DOHH2 (cell line): ENCODE data around the gene FBXO7.

Experiments
- H3F3A ChIP-seq: fragments of 200-600 bp; sonication (generic), shearing (Covaris generic); 2 replicates; pipeline ENCODE4 v1.6.0; 2016; ENCODE audit warnings: antibody characterized with exemption, mild to moderate bottlenecking; ENCODE audit not compliant: control insufficient read depth, insufficient read depth
- H3K27ac ChIP-seq: fragments of 200-600 bp; sonication (generic); 2 replicates; pipeline ENCODE4 v1.5.1; 2014; ENCODE audit warnings: low read depth, mild to moderate bottlenecking, low read length, moderate library complexity
- H3K27me3 ChIP-seq: fragments of 200-600 bp; sonication (generic); 2 replicates; pipeline ENCODE4 v1.6.1; 2014; ENCODE audit warnings: mild to moderate bottlenecking, low read length, mixed read lengths; ENCODE audit not compliant: control insufficient read depth
- H3K36me3 ChIP-seq: fragments of 200-600 bp; sonication (generic); 2 replicates; pipeline ENCODE4 v1.6.1; 2014; ENCODE audit warnings: mild to moderate bottlenecking, low read length, moderate library complexity, mixed read lengths; ENCODE audit not compliant: control insufficient read depth
- H3K4me1 ChIP-seq: fragments of 200-600 bp; sonication (generic); 2 replicates; pipeline ENCODE4 v1.6.1; 2014; ENCODE audit warnings: mild to moderate bottlenecking, low read length, mixed read lengths; ENCODE audit not compliant: control insufficient read depth
- H3K4me2 ChIP-seq: fragments of 200-600 bp; sonication (generic); 2 replicates; pipeline ENCODE4 v1.6.0; 2014; ENCODE audit warnings: mild to moderate bottlenecking, low read length, moderate library complexity
- H3K4me3 ChIP-seq: fragments of 200-600 bp; sonication (generic); 2 replicates; pipeline ENCODE4 v1.5.1; 2014; ENCODE audit warnings: mild to moderate bottlenecking, low read length, mixed read lengths
- H3K79me2 ChIP-seq: fragments of 200-600 bp; sonication (generic); 2 replicates; pipeline ENCODE4 v1.6.1; 2014; ENCODE audit warnings: mild to moderate bottlenecking, low read length, mixed read lengths; ENCODE audit not compliant: control insufficient read depth
- H3K9me2 ChIP-seq: fragments of 200-600 bp; sonication (generic); replicated peaks from 2 replicates; pipeline ENCODE4 v1.6.1; 2014; ENCODE audit warnings: mild to moderate bottlenecking, low read length, mixed read lengths; ENCODE audit not compliant: control insufficient read depth
- H3K9me3 ChIP-seq: fragments of 200-600 bp; sonication (generic); 2 replicates; pipeline ENCODE4 v1.6.1; 2014; ENCODE audit warnings: antibody characterized with exemption, low read length, mixed read lengths; ENCODE audit not compliant: control insufficient read depth, insufficient read depth
- H4K20me1 ChIP-seq: fragments of 200-600 bp; sonication (generic); 2 replicates; pipeline ENCODE4 v1.6.0; 2014; ENCODE audit warnings: low read depth, mild to moderate bottlenecking, antibody characterized with exemption, low read length, moderate library complexity; ENCODE audit not compliant: control insufficient read depth, insufficient read depth
- EZH2phosphoT487 ChIP-seq: fragments of 200-600 bp; sonication (generic); IDR thresholded peaks from 2 replicates; pipeline ENCODE4 v1.6.1; 2017; ENCODE audit warnings: borderline replicate concordance, mild to moderate bottlenecking, antibody characterized with exemption, low read length, moderate library complexity, mixed read lengths
- TF ChIP-seq, protein P1 (sequence below): fragments of 200-600 bp; sonication (generic); IDR thresholded peaks from one replicate; pipeline ENCODE4 v1.5.1; 2014; ENCODE audit warnings: antibody characterized with exemption, mild to moderate bottlenecking, low read depth, low read length; ENCODE audit not compliant: poor library complexity, severe bottlenecking

FBXO7 gene

DNA sequence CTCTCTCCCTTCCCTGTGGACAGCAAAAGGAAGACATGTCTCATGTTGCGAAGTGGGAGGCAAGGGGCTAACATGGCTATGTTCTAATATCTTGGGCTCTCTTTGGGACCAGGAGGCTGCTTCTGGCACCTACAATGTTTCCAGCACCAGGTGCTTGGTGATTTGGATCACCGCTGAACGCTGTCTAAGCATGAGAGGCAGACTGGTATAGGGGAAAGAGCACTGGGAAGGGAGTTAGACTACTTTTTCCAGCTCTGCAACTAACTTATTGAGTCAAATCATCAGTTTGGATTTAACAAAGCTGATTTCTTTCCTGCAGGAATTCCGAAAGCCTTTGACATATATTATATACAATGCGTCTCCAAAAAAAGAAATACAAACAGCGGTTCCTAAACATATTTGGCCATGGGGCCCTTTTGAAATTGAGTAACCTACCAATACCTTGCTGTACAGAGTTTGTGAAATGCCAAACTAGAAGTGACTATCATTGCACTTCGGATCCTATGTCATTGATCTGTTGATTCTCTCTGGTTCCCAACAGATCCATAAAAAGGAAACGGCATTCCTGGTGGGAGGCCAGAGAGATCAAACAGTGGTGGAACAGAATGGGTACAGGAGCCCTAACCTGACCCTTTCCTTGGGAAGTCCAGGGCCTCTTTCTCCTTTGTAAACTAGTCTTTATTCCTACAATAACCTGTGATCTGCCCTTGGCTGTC lies 37.8 kb downstream of the FBXO7 start:
- Histone ChIP-seq H4K20me1 (no peaks in the 10 kb centered on the region), H3K4me3 (no peak overlapping the region), H3K9me3 (no peaks in the 10 kb centered on the region), H3K36me3 (no peaks in the 10 kb centered on the region), H3K4me1 (no peaks in the 10 kb centered on the region), H3F3A (no peaks in the 10 kb centered on the region), H3K27ac (no peak overlapping the region), H3K27me3 (no peaks in the 10 kb centered on the region; the same call in 1 of the 2 replicates), H3K4me2 (no peak overlapping the region), H3K9me2 (no peaks in the 10 kb centered on the region; the same call in 1 of the 2 replicates), H3K79me2 (no peaks in the 10 kb centered on the region)
- TF ChIP-seq, protein P1, sequence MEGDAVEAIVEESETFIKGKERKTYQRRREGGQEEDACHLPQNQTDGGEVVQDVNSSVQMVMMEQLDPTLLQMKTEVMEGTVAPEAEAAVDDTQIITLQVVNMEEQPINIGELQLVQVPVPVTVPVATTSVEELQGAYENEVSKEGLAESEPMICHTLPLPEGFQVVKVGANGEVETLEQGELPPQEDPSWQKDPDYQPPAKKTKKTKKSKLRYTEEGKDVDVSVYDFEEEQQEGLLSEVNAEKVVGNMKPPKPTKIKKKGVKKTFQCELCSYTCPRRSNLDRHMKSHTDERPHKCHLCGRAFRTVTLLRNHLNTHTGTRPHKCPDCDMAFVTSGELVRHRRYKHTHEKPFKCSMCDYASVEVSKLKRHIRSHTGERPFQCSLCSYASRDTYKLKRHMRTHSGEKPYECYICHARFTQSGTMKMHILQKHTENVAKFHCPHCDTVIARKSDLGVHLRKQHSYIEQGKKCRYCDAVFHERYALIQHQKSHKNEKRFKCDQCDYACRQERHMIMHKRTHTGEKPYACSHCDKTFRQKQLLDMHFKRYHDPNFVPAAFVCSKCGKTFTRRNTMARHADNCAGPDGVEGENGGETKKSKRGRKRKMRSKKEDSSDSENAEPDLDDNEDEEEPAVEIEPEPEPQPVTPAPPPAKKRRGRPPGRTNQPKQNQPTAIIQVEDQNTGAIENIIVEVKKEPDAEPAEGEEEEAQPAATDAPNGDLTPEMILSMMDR: no peak
- TF ChIP-seq EZH2phosphoT487: no peak

GRCh38 chr22:32515084-32515483 lies 40.5 kb downstream of the FBXO7 start:
- no peaks in the 10 kb centered on the region for H3K79me2 ChIP-seq
- no peaks in the 10 kb centered on the region for H4K20me1 ChIP-seq
- no peak overlapping the region for H3K27ac ChIP-seq

GRCh38 chr22:32517488-32517887 lies 42.9 kb downstream of the FBXO7 start:
- no peaks in the 10 kb centered on the region for H3F3A ChIP-seq
- no peaks in the 10 kb centered on the region for H3K27me3 ChIP-seq
- H3K9me3 ChIP-seq: no peaks in the 10 kb centered on the region
- TF ChIP-seq, protein P1: no peak
- no peak for TF ChIP-seq EZH2phosphoT487
- H3K9me2 ChIP-seq: no peaks in the 10 kb centered on the region; the same call in 1 of the 2 replicates
- no peak overlapping the region for H3K27ac ChIP-seq
- H3K4me1 ChIP-seq: no peaks in the 10 kb centered on the region
- H3K79me2 ChIP-seq: no peaks in the 10 kb centered on the region
- no peaks in the 10 kb centered on the region for H3K36me3 ChIP-seq
- H3K4me2 ChIP-seq: no peak overlapping the region
- H3K4me3 ChIP-seq: no peak overlapping the region
- no peaks in the 10 kb centered on the region for H4K20me1 ChIP-seq

More at GRCh38 chr22:32515084-32515483, 40.5 kb downstream of the FBXO7 start:
- no peaks in the 10 kb centered on the region for H3F3A ChIP-seq
- no peaks in the 10 kb centered on the region for H3K27me3 ChIP-seq
- no peaks in the 10 kb centered on the region for H3K36me3 ChIP-seq
- no peak overlapping the region for H3K4me2 ChIP-seq
- H3K9me3 ChIP-seq: no peaks in the 10 kb centered on the region
- no peaks in the 10 kb centered on the region; the same call in 1 of the 2 replicates for H3K9me2 ChIP-seq
- TF ChIP-seq, protein P1: no peak
- TF ChIP-seq EZH2phosphoT487: no peak
- H3K4me1 ChIP-seq: no peaks in the 10 kb centered on the region
- no peak overlapping the region for H3K4me3 ChIP-seq
